ENCODE data around the gene ARL8B.

DNA sequence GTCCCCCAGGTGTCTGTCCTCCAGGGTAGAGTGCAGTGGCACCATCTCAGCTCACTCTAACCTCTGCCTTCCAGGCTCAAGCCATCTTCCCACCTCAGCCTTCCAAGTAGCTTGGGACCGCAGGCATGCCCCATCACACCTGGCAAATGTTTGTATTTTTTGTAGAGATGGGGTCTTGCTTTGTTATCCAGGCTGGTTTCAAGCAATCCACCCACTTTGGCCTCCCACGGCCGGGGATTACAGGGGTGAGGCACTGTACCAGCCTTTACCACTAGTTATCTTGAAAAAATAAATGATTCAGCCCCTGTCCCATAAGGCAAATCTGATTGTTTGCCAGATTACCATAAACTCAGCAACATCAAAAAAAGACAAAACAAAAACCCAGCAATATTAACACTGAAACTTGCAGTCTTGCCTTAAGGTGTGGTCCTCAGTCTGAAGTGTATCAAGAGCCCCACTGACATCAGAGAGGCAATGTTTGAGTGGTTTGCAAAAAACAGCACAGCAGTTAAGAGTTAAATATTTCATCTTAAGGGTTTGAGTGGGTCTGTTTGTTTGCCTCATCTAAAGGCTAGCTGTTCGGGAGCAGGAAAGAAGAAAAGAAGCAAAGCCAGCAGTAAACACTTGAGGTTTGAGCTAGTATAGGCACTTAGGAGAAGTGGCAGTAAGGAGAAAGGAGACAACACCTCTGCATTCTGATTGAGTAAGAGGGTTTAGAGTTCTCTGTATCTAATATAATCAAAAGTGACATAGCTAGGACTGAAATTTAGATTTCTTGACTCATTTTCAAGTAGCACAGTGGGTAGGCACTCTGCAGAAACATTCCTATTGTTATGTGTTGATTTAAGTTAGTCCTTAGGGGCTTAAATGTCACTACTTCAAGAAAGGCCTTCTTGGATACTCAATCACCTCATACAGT lies 39.1 kb downstream of the ARL8B start:
- TF ChIP-seq, protein P1, sequence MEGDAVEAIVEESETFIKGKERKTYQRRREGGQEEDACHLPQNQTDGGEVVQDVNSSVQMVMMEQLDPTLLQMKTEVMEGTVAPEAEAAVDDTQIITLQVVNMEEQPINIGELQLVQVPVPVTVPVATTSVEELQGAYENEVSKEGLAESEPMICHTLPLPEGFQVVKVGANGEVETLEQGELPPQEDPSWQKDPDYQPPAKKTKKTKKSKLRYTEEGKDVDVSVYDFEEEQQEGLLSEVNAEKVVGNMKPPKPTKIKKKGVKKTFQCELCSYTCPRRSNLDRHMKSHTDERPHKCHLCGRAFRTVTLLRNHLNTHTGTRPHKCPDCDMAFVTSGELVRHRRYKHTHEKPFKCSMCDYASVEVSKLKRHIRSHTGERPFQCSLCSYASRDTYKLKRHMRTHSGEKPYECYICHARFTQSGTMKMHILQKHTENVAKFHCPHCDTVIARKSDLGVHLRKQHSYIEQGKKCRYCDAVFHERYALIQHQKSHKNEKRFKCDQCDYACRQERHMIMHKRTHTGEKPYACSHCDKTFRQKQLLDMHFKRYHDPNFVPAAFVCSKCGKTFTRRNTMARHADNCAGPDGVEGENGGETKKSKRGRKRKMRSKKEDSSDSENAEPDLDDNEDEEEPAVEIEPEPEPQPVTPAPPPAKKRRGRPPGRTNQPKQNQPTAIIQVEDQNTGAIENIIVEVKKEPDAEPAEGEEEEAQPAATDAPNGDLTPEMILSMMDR (IDR thresholded peaks at IDR 0.05) = no peak
- no peak for TF ChIP-seq EZH2 (IDR thresholded peaks at IDR 0.05; ENCODE audit: borderline replicate concordance, insufficient read depth, low read depth, low read length, poor library complexity, severe bottlenecking)
